Activated T-cell treated with anti-CD3 and anti-CD28 coated beads, Interleukin-2, amount 50 U/mL, for 24 hours (primary cell): ENCODE measurements around the gene ROCK1.
"Not testable (repeated sequence)": the region's sequence is repeated elsewhere in the genome, so short reads cannot be mapped to it uniquely, and the experiment has no call there.

ENCODE experiments used
- DNase-seq: peaks from one replicate; pipeline ENCODE4 v3.0.0-alpha.2; 2020
- H3K27ac Mint-ChIP-seq: 2 replicates; pipeline ENCODE4 v1.8.0; 2020; ENCODE audit warnings: mild to moderate bottlenecking, mixed read lengths
- H3K27me3 Mint-ChIP-seq: 2 replicates; pipeline ENCODE4 v1.8.0; 2020; ENCODE audit warnings: mixed read lengths
- H3K36me3 Mint-ChIP-seq: 2 replicates; pipeline ENCODE4 v1.8.0; 2020; ENCODE audit warnings: low read depth, mixed read lengths
- H3K4me1 Mint-ChIP-seq: 2 replicates; pipeline ENCODE4 v1.8.0; 2020; ENCODE audit warnings: low read depth, mixed read lengths
- H3K4me3 Mint-ChIP-seq: 2 replicates; pipeline ENCODE4 v1.8.0; 2020; ENCODE audit warnings: mild to moderate bottlenecking, moderate library complexity, mixed read lengths
- H3K9me3 Mint-ChIP-seq: 2 replicates; pipeline ENCODE4 v1.8.0; 2020; ENCODE audit warnings: mixed read lengths

ROCK1 gene

DNA sequence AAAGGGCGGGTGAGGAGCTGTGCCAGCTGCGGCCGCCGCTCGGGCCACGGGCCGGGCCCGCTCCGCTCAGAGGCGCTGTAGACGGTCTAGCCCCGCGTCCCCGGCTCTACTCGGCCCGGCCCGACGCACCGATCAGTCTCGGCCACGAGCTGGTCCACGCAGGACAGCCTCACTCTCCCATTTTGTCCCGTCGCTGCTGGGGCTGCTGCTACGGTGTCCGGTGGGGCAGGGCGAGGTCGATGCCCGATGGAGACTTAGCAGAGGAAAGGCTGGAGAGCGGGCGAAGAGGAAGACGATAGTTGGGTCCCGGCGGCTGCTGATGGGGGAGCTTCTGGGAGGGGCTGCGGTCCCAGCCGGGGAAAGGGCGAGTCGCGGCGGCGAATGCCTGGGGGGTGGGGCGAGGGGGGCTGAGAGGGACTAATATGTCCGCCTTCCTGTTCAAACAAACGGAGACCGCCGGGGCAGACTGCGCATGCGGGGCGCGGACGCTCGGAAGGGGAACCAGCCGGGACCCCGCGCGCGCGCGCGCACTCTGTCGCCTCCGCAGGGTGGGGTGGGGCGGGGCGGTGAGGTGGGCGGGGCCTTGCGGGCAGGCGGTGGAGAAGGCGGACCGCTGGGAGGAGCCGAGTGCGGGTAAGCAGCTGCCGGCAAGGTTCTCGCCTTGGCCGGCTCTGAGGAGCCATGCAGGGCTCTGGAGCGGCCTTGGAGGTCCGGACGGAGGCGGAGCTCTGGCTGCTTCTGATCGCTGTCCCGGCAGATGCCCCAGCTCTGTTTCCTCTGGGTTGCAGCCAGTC is at the start of gene ROCK1:
TSS of gene ROCK1 (minus strand) at position 468 of the 794 bp plus-strand sequence. CDS start 903 bp downstream, outside the sequence.
- H3K4me3 Mint-ChIP-seq, result no peak within 1 kb of the TSS
- DNase-seq, result peak; percentile 98
- H3K27me3 Mint-ChIP-seq, result no peaks in the 10 kb centered on the region
- H3K36me3 Mint-ChIP-seq, result peaks cover 23% of the 10 kb centered on the region
- H3K27ac Mint-ChIP-seq, result peak within 1 kb of the TSS; percentile 96
- no peaks in the 10 kb centered on the region for H3K9me3 Mint-ChIP-seq
- peaks cover 8% of the 10 kb centered on the region for H3K4me1 Mint-ChIP-seq

DNA sequence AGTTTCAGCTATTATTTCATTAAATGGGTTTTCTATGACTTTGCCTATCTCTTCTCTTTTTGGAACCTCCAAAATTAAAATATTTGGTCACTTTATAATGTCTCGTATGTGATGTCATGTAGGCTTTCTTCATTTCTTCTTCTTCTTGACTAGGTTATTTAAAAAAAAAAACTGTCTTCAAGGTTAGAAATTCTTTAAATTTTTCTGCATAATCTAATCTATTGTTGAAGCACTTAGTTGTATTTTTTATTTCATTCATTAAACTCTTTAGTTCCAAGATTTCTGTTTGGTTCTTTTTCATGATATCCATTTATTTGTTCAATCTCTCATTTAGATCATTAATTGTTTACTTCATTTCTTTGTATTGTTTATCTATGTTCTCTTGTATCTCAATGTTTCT is 43.8 kb upstream of the ROCK1 start:
- H3K36me3 Mint-ChIP-seq, result no peaks in the 10 kb centered on the region
- no peak for DNase-seq
- H3K4me1 Mint-ChIP-seq, result no peaks in the 10 kb centered on the region
- H3K9me3 Mint-ChIP-seq, result peaks cover 17% of the 10 kb centered on the region
- no peak overlapping the region for H3K27ac Mint-ChIP-seq
- H3K4me3 Mint-ChIP-seq, result no peak overlapping the region
- H3K27me3 Mint-ChIP-seq, result peaks cover 5% of the 10 kb centered on the region

DNA sequence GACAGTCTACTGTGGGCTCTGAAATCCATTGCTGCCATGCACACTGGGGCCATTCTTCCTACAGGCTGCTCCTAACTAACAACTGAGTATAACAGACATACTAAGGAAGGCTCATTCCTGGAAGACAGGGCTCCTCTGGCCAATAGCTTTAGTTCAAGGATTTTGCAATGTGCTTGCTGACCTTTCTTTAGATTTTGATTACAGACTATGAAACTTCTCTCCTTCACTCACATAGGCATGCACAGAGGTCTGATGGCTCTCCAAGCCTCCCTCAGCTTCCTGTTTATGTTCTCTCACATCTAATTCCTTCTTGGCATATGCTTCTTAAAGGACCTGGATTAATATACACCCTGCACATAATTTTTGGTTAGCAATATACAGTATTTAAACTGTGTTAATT is 34.4 kb upstream of the ROCK1 start:
- H3K27ac Mint-ChIP-seq, result no peak overlapping the region
- no peaks in the 10 kb centered on the region for H3K9me3 Mint-ChIP-seq
- no peak for DNase-seq
- no peaks in the 10 kb centered on the region for H3K36me3 Mint-ChIP-seq
- peaks cover 5% of the 10 kb centered on the region for H3K27me3 Mint-ChIP-seq
- no peak overlapping the region for H3K4me3 Mint-ChIP-seq
- no peaks in the 10 kb centered on the region for H3K4me1 Mint-ChIP-seq

DNA sequence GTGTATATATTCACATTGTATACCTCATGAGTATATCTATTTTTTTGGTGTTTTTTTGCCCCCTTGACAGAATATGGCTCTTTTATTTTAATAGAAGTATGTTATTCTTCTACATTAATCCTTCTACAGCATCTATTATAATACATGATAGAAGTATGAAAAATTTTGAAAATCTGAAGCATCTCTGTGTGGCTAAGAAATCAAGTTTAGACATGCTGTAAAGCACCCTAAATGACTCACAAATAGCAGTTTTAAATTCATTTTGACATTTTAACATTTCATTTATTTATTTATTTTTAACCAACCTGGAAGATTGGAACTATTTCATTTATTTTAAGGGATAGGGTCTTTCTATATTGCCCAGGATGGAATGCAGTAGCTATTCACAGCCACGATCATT is 33.8 kb upstream of the ROCK1 start:
- Mint-ChIP-seq H3K27ac (no peak overlapping the region), H3K4me1 (no peaks in the 10 kb centered on the region), H3K9me3 (no peaks in the 10 kb centered on the region), H3K4me3 (no peak overlapping the region), H3K27me3 (peaks cover 5% of the 10 kb centered on the region), H3K36me3 (no peaks in the 10 kb centered on the region)
- no peak for DNase-seq

DNA sequence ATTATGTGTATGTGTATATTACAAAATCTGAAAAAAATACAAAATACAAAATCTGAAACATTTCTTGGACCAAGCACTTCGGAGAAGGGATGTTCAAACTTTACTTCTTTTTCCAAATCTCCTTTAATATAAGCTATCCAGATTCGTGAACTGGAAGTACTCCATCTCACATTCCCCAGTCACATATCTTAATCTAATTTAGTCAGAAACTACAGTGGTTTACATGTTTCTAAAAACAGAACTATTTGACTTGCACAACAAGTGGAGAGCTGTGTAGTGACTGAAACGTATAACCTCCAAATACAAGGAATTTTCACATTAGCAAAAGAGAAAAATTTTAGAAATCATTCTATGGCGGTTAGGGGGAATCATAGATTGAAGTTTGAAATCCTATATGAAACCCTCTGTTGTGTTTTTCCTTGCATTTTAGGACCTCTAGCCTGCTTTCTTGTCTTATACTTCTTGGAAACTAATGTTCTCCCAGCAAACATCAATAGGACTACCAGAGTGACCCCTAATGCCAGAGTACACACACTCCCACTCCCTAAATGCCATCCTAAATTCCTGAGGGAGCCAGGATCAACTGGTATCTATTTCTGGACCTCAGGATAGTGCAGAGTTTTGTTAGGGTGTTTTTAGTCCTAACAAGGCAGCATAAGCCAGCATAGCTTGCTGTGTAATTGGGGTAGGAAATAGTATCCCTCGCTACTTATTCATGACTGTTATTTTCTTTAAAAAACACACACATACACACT is 30.2 kb upstream of the ROCK1 start:
- Mint-ChIP-seq H3K27ac (no peak overlapping the region), H3K27me3 (peaks cover 2% of the 10 kb centered on the region), H3K4me3 (no peak overlapping the region), H3K36me3 (no peaks in the 10 kb centered on the region), H3K4me1 (no peaks in the 10 kb centered on the region), H3K9me3 (no peaks in the 10 kb centered on the region)
- no peak for DNase-seq

DNA sequence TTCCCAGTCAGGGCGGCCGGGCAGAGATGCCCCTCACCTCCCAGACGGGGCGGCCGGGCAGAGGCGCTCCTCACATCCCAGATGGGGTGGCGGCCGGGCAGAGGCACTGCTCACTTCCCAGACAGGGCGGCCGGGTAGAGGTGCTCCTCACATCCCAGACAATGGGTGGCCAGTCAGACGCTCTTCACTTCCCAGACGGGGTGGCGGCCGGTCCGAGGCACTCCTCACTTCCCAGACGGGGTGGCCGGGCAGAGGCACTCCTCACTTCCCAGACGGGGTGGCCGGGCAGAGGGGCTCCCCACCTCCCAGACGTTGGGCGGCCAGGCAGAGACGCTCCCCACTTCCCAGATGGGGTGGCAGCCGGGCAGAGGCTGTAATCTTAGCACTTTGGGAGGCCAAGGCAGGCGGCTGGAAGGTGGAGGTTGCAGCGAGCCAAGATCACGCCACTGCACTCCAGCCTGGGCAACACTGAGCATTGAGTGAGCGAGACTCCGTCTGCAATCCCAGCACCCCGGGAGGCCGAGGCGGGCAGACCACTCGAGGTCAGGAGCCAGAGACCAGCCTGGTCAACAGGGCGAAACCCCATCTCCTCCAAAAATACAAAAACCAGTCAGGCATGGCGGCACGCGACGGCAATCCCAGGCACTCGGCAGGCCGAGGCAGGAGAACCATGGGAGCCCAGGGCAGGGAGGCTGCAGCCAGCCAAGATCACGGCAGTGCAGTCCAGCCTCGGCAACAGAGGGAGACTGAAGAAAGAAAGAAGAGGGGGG is 26.3 kb upstream of the ROCK1 start:
- H3K27me3 Mint-ChIP-seq, H3K9me3 Mint-ChIP-seq, DNase-seq, H3K4me3 Mint-ChIP-seq, H3K27ac Mint-ChIP-seq, H3K36me3 Mint-ChIP-seq, H3K4me1 Mint-ChIP-seq: not testable (repeated sequence)

DNA sequence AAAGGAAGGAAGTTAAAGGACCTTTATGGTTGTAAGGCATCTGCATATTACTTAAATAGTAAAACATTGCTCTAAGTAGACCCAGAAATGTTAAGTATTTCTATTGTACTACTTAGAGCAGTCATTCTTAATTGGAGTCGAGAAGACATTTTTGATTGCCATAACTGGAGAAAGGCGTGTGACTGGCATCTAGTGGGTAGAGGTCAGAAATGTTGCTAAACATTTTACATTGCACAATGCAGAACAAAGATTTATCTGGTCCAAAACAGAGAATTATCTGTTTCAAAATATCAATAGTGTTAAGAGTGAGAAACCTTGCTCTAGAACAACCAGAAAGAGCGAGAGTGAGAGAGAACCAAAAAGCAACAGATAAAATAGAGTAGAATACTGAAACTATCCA is 23.3 kb upstream of the ROCK1 start:
- H3K36me3 Mint-ChIP-seq, result no peaks in the 10 kb centered on the region
- no peaks in the 10 kb centered on the region for H3K4me1 Mint-ChIP-seq
- no peak overlapping the region for H3K4me3 Mint-ChIP-seq
- H3K27me3 Mint-ChIP-seq, result no peaks in the 10 kb centered on the region
- no peak for DNase-seq
- no peak overlapping the region for H3K27ac Mint-ChIP-seq
- H3K9me3 Mint-ChIP-seq, result no peaks in the 10 kb centered on the region

DNA sequence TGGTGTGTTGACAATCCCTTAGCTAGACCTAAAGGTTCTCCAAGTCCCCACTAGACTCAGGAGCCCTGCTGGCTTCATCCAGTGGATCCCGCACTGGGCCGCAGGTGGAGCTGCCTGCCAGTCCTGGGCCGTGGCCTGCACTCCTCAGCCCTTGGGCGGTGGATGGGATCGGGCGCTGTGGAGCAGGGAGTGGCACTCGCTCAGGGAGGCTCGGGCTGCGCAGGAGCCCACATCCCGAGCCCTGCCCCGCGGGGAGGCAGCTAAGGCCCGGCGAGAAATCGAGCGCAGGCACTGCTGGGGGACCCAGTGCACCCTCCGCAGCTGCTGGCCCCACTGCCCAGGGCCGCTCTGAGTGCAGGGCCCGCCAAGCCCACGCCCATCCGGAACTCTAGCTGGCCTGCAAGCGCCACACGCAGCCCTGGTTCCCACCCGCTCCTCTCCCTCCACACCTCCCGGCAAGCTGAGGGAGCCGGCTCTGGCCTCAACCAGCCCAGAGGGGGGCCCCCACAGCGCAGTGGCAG is 20.8 kb upstream of the ROCK1 start:
- Mint-ChIP-seq H3K36me3 (no peaks in the 10 kb centered on the region), H3K4me1 (no peaks in the 10 kb centered on the region), H3K4me3 (no peak overlapping the region), H3K27ac (no peak overlapping the region), H3K27me3 (no peaks in the 10 kb centered on the region), H3K9me3 (no peaks in the 10 kb centered on the region)
- no peak for DNase-seq

DNA sequence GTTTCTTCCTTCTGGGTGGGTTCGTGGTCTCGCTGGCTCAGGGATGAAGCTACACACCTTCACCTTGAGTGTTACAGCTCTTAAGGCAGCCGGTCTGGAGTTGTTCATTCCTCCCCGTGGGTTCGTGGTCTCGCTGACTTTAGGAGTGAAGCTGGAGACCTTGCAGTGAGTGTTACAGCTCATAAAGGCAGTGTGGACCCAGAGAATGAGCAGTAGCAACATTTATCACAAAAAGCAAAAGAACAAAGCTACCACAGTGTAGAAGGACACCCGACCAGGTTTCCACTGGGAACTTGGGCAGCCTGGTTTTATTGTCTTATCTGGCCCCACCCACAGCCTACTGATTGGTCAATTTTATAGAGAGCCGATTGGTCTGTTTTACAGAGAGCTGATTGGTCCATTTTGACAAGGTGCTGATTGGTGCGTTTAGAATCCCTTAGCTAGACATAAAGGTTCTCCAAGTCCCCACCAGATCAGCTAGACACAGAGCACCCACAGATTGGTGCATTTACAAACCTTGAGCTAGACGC is 20.1 kb upstream of the ROCK1 start:
- DNase-seq, result no peak
- Mint-ChIP-seq H3K27ac (no peak overlapping the region), H3K4me3 (no peak overlapping the region), H3K9me3 (no peaks in the 10 kb centered on the region), H3K4me1 (no peaks in the 10 kb centered on the region), H3K27me3 (no peaks in the 10 kb centered on the region), H3K36me3 (no peaks in the 10 kb centered on the region)

DNA sequence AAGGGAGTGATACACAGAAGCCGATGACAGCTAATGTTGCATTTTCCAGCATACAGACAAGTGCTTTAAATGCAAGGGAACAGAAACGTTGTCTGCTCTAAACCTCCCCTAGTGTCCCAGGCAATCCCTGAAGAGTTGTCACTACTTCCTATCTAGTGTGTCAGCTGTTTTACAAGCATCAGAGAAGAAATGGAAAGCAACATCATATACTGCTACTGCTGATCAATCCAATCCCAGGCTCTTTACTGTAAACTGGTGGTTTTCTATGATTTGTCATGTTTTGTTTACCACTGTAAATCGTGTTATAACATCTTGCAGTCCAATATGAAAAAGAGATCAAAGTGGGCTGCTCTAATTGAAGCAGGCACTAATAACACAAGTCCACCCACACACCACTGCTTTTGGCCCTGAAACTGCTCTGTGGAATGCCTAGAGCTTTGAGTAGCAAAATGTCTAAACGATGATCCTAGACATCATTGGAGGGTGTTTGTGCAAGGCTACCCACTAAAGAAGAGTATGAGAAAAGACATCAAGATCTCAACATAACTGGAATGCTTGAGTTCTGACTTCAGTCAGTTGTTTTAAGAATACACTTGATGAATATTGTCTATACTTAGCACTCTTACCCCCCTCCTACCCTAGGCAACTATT is 18.1 kb upstream of the ROCK1 start:
- no peak overlapping the region for H3K27ac Mint-ChIP-seq
- H3K36me3 Mint-ChIP-seq, result no peaks in the 10 kb centered on the region
- H3K4me1 Mint-ChIP-seq, result no peaks in the 10 kb centered on the region
- no peaks in the 10 kb centered on the region for H3K9me3 Mint-ChIP-seq
- no peak for DNase-seq
- no peak overlapping the region for H3K4me3 Mint-ChIP-seq
- no peaks in the 10 kb centered on the region for H3K27me3 Mint-ChIP-seq

DNA sequence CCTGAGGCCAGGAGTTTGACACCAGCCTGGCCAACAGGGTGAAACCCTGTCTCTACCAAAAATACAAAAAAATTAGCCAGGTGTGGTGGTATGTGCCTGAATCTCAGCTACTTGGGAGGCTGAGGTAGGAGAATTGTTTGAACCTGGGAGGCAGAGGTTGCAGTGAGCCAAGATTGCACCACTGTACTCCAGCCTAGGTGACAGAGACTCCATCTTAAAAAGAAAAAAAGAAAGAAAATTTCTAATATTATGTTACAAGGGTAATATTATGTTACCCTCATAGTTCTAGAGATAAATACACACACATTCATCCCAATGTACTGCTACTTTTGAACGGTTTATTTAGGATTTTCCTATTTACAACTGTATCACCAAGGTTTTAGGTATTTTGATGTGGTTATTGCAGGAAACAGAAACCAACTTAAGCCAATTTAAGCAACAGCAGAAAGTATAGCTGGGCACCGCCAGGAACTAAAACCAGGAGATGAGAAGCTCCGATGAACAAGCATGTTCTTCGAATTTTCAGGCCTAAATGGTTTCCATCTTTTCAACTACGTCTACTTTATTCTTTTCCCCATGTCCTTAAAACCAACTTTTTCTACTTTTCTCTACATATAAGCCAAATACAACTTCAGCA is 11.8 kb upstream of the ROCK1 start:
- no peaks in the 10 kb centered on the region for H3K27me3 Mint-ChIP-seq
- no peak for DNase-seq
- no peaks in the 10 kb centered on the region for H3K9me3 Mint-ChIP-seq
- no peaks in the 10 kb centered on the region for H3K36me3 Mint-ChIP-seq
- no peak overlapping the region for H3K27ac Mint-ChIP-seq
- peaks cover 6% of the 10 kb centered on the region for H3K4me1 Mint-ChIP-seq
- H3K4me3 Mint-ChIP-seq, result no peak overlapping the region

DNA sequence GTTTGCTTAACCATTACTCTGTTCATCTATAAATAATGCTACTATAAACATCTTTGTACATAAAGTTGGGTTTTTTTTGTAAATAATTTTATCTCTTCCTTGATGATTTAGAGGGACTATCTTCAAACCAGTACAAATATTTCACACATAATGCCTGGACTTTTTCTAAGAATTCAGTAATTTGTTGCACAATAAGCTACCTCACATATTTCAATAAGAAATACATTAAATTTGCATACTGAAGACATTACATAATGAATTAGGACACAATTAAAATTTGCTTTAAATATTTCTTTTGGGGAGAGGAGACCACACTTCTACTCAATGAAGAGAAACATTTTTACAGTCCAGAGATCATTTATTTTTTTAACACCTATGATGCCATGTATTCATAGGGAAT is 7.2 kb upstream of the ROCK1 start:
- Mint-ChIP-seq H3K27ac (no peak overlapping the region), H3K4me1 (peaks cover 14% of the 10 kb centered on the region), H3K36me3 (no peaks in the 10 kb centered on the region), H3K4me3 (no peak overlapping the region), H3K9me3 (no peaks in the 10 kb centered on the region), H3K27me3 (no peaks in the 10 kb centered on the region)
- no peak for DNase-seq

DNA sequence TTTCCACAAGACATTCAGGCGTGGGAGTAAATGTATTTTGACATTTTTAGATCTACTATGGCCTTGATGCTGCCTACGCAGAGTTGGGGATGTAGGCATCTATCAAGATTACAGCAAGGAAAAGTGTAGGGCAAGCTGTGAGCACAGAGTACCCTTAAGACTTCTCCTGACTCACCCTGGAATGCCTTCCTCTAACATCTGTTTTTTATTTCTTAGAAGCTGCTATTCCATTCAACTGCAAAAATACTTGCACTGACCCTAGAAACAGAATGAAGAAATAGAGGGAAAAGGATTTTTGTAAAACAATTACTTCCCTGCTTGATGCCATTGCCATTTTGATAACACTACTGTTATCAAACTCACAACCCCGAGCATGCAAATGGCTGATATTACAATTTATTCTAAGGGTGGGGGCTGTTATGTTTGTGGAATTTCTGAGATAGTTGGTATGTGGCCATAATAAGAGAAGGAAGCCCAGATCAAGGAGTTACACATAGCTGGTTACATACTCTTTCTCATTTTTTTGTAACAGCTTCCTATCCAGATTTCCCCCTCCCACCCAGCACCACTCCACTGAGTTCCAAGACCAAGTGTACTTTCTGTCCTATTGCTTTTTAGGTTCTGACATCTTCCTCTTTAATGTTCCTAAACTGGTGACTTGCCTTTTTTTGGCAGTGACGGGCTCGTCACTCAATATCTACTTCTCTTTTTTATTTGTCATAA is 6.0 kb upstream of the ROCK1 start:
- Mint-ChIP-seq H3K27ac (no peak overlapping the region), H3K36me3 (no peaks in the 10 kb centered on the region), H3K9me3 (no peaks in the 10 kb centered on the region), H3K27me3 (no peaks in the 10 kb centered on the region), H3K4me3 (no peak overlapping the region), H3K4me1 (peaks cover 11% of the 10 kb centered on the region)
- no peak for DNase-seq
